ENCODE results near the gene CASTOR2.
A peak's percentile ranks its signal among the peaks of the same experiment; 100 is the strongest.

The CASTOR2 gene

DNA sequence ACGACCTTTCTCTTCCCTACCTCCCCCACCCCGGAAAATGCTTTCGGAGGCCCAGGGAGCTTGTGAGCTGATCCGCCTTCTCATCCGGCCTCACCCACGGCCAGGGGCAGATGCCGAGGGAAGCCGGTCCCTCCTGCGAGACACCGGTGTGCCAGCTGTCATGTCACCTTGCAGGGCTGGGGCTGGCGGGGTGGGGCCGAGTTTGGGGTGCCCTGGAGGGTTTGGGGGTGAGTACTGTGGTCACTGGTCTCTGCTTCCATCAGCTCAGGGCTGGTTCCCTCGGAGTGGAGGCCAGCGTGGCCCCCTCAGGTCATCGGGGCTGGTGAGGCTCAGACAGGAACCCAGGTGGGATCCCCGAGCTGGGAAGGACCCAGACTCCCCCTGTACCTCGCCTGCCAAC is 60.4 kb downstream of the CASTOR2 start:
- no peaks in the 10 kb centered on the region for H3K4me1 ChIP-seq (ENCODE audit: insufficient read depth, low read length, poor library complexity, severe bottlenecking)
- no peak overlapping the region for H2AFZ ChIP-seq (ENCODE audit: low read length)
- no peaks in the 10 kb centered on the region for H3K27me3 ChIP-seq (ENCODE audit: insufficient read depth, low read length, poor library complexity, severe bottlenecking)
- H3K4me2 ChIP-seq (ENCODE audit: low read depth, low read length, poor library complexity, severe bottlenecking): no peak overlapping the region
- H4K20me1 ChIP-seq (ENCODE audit: insufficient read depth, low read length, poor library complexity, severe bottlenecking): no peaks in the 10 kb centered on the region
- H3K4me3 ChIP-seq (ENCODE audit: low read length, poor library complexity, severe bottlenecking): no peak overlapping the region
- peaks cover 8% of the 10 kb centered on the region; the same call in 1 of the 2 replicates for H3K36me3 ChIP-seq (ENCODE audit: insufficient read depth, low read length)
- H3K9me3 ChIP-seq (ENCODE audit: insufficient read depth, low read depth, low read length): no peaks in the 10 kb centered on the region
- no peaks in the 10 kb centered on the region for H3F3A ChIP-seq (ENCODE audit: low read depth)
- H3K9me2 ChIP-seq (replicated peaks; ENCODE audit: low read depth, low read length): no peaks in the 10 kb centered on the region
- H3K9ac ChIP-seq (ENCODE audit: low read depth, low read length, poor library complexity, severe bottlenecking): no peak overlapping the region
- H3K79me2 ChIP-seq (ENCODE audit: insufficient read depth, low read length): no peaks in the 10 kb centered on the region
- TF ChIP-seq, protein P1, sequence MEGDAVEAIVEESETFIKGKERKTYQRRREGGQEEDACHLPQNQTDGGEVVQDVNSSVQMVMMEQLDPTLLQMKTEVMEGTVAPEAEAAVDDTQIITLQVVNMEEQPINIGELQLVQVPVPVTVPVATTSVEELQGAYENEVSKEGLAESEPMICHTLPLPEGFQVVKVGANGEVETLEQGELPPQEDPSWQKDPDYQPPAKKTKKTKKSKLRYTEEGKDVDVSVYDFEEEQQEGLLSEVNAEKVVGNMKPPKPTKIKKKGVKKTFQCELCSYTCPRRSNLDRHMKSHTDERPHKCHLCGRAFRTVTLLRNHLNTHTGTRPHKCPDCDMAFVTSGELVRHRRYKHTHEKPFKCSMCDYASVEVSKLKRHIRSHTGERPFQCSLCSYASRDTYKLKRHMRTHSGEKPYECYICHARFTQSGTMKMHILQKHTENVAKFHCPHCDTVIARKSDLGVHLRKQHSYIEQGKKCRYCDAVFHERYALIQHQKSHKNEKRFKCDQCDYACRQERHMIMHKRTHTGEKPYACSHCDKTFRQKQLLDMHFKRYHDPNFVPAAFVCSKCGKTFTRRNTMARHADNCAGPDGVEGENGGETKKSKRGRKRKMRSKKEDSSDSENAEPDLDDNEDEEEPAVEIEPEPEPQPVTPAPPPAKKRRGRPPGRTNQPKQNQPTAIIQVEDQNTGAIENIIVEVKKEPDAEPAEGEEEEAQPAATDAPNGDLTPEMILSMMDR (conservative IDR thresholded peaks at IDR 0.05; ENCODE audit: low read length): no peak
- TF ChIP-seq EZH2phosphoT487 (IDR thresholded peaks at IDR 0.05; ENCODE audit: borderline replicate concordance): no peak

DNA sequence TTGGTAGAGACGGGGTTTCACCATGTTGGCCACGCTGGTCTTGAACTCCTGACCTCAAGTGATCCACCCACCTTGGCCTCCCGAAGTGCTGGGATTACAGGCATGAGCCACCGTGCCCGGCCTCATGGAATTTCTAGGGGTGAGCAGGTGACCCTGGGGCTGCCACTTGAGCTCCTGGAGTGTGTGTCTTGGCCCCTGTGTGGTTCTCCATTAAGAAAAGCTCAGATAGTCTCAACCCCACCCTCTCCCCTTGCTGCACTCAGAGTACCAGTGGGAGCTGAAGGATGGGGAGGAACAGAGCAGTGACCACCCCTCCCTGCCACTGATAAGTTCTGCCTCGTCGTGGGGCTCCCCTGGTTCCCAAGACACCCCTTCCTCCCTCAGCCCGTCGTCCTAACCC is 63.8 kb downstream of the CASTOR2 start:
- no peak for TF ChIP-seq EZH2phosphoT487 (IDR thresholded peaks at IDR 0.05; ENCODE audit: borderline replicate concordance)
- TF ChIP-seq, protein P1 (conservative IDR thresholded peaks at IDR 0.05; ENCODE audit: low read length): no peak

DNA sequence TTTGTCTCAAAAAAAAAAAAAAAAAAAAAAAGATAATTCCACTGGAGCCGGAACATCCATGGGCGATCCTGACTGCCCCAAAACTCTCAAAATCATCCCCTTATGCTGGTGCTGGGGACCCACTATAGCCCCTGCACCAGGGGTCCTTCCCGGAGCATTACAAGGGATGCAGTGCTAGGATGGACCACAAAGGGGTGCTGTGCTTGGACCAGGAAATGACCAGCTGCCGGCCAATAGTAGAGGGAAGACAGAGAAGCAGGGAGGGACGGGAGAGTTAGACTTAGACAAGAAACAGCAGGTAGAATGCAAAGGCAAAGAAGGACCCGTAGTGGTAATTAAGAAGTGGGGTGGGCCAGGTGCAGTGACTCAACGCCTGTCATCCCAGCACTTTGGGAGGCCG is 68.6 kb downstream of the CASTOR2 start:
- no peaks in the 10 kb centered on the region for H3F3A ChIP-seq (ENCODE audit: low read depth)
- H3K36me3 ChIP-seq (ENCODE audit: insufficient read depth, low read length): no peaks in the 10 kb centered on the region
- no peaks in the 10 kb centered on the region for H3K9me3 ChIP-seq (ENCODE audit: insufficient read depth, low read depth, low read length)
- TF ChIP-seq, protein P1 (conservative IDR thresholded peaks at IDR 0.05; ENCODE audit: low read length): peak; percentile 30
- no peak for TF ChIP-seq EZH2phosphoT487 (IDR thresholded peaks at IDR 0.05; ENCODE audit: borderline replicate concordance)
- no peak overlapping the region for H3K4me2 ChIP-seq (ENCODE audit: low read depth, low read length, poor library complexity, severe bottlenecking)
- H3K79me2 ChIP-seq (ENCODE audit: insufficient read depth, low read length): no peaks in the 10 kb centered on the region
- no peaks in the 10 kb centered on the region for H4K20me1 ChIP-seq (ENCODE audit: insufficient read depth, low read length, poor library complexity, severe bottlenecking)
- H3K9ac ChIP-seq (ENCODE audit: low read depth, low read length, poor library complexity, severe bottlenecking): no peak overlapping the region
- H3K9me2 ChIP-seq (replicated peaks; ENCODE audit: low read depth, low read length): no peaks in the 10 kb centered on the region
- H3K4me1 ChIP-seq (ENCODE audit: insufficient read depth, low read length, poor library complexity, severe bottlenecking): no peaks in the 10 kb centered on the region
- H3K4me3 ChIP-seq (ENCODE audit: low read length, poor library complexity, severe bottlenecking): no peak overlapping the region
- no peak overlapping the region for H2AFZ ChIP-seq (ENCODE audit: low read length)
- no peaks in the 10 kb centered on the region for H3K27me3 ChIP-seq (ENCODE audit: insufficient read depth, low read length, poor library complexity, severe bottlenecking)

More for the DNA sequence above, 63.8 kb downstream of the CASTOR2 start:
- Histone ChIP-seq H3K9me3 (ENCODE audit: insufficient read depth, low read depth, low read length) (no peaks in the 10 kb centered on the region), H2AFZ (ENCODE audit: low read length) (no peak overlapping the region), H3K4me3 (ENCODE audit: low read length, poor library complexity, severe bottlenecking) (no peak overlapping the region), H4K20me1 (ENCODE audit: insufficient read depth, low read length, poor library complexity, severe bottlenecking) (no peaks in the 10 kb centered on the region), H3K9me2 (replicated peaks; ENCODE audit: low read depth, low read length) (no peaks in the 10 kb centered on the region), H3K4me1 (ENCODE audit: insufficient read depth, low read length, poor library complexity, severe bottlenecking) (no peaks in the 10 kb centered on the region), H3K4me2 (ENCODE audit: low read depth, low read length, poor library complexity, severe bottlenecking) (no peak overlapping the region), H3K9ac (ENCODE audit: low read depth, low read length, poor library complexity, severe bottlenecking) (no peak overlapping the region), H3K79me2 (ENCODE audit: insufficient read depth, low read length) (no peaks in the 10 kb centered on the region), H3K36me3 (ENCODE audit: insufficient read depth, low read length) (peaks cover 4% of the 10 kb centered on the region; the same call in 1 of the 2 replicates), H3F3A (ENCODE audit: low read depth) (no peaks in the 10 kb centered on the region), H3K27me3 (ENCODE audit: insufficient read depth, low read length, poor library complexity, severe bottlenecking) (no peaks in the 10 kb centered on the region)

All from Loucy (cell line).